ENCODE results near the gene KDM4C. TPM values are rescaled to one million over a fixed set of nuclear protein-coding genes. Genes with fewer than 3 reads are reported as not detected.
"Not testable (repeated sequence)": the region's sequence is repeated elsewhere in the genome, so short reads cannot be mapped to it uniquely, and the experiment has no call there.

The KDM4C gene
- total RNA-seq, 1 donor from 2014 or later, result 11.1 TPM

GRCh38 chr9:6788162-6789016 is 30.6 kb downstream of the KDM4C start:
- Mint-ChIP-seq H3K27ac (peak overlapping the region; percentile 50), H3K36me3 (peaks cover 8% of the 10 kb centered on the region), H3K4me3 (no peak overlapping the region), H3K9me3 (peaks cover 3% of the 10 kb centered on the region), H3K4me1 (peaks cover 18% of the 10 kb centered on the region), H3K27me3 (ENCODE audit: insufficient read depth, low read depth) (peaks cover 5% of the 10 kb centered on the region)
- TF ChIP-seq CTCF (IDR thresholded peaks at IDR 0.05) (no peak), EZH2phosphoT487 (IDR thresholded peaks at IDR 0.05) (no peak), EZH2 (IDR thresholded peaks at IDR 0.05) (no peak)
- H3K27me3 ChIP-seq, result no peaks in the 10 kb centered on the region
- no peaks in the 10 kb centered on the region for H3K36me3 ChIP-seq
- peaks cover 3% of the 10 kb centered on the region for H3K79me2 ChIP-seq (ENCODE audit: low read depth)
- H3K4me2 ChIP-seq, result peak overlapping the region; percentile 42
- H3K27ac ChIP-seq, result no peak overlapping the region
- no peak overlapping the region for H3K4me3 ChIP-seq
- H3K9ac ChIP-seq, result no peak overlapping the region
- H3K9me3 ChIP-seq (ENCODE audit: low read depth), result no peaks in the 10 kb centered on the region
- no peaks in the 10 kb centered on the region for H4K20me1 ChIP-seq (ENCODE audit: low read depth)
- H3K4me1 ChIP-seq, result peaks cover 13% of the 10 kb centered on the region
- no peak overlapping the region for H2AFZ ChIP-seq (replicated peaks)
- H3F3A ChIP-seq (ENCODE audit: low read depth), result peaks cover 19% of the 10 kb centered on the region
- peak; percentile 40 for DNase-seq (ENCODE audit: low spot score)

GRCh38 chr9:6789017-6789338 is 31.2 kb downstream of the KDM4C start:
- H3K4me1 ChIP-seq, result peaks cover 13% of the 10 kb centered on the region
- not testable (repeated sequence) for H3K9ac ChIP-seq; H3K79me2 ChIP-seq (ENCODE audit: low read depth); H3K4me2 ChIP-seq; H3K4me3 Mint-ChIP-seq; H3K27ac ChIP-seq; DNase-seq (ENCODE audit: low spot score); H2AFZ ChIP-seq (replicated peaks); H3K9me3 Mint-ChIP-seq; H3K27ac Mint-ChIP-seq; H4K20me1 ChIP-seq (ENCODE audit: low read depth); H3K27me3 ChIP-seq; H3K9me3 ChIP-seq (ENCODE audit: low read depth); H3K36me3 ChIP-seq; H3K27me3 Mint-ChIP-seq (ENCODE audit: insufficient read depth, low read depth); H3K4me3 ChIP-seq
- Mint-ChIP-seq H3K36me3 (peaks cover 10% of the 10 kb centered on the region), H3K4me1 (peaks cover 16% of the 10 kb centered on the region)
- H3F3A ChIP-seq (ENCODE audit: low read depth), result peaks cover 19% of the 10 kb centered on the region

GRCh38 chr9:6790866-6791265 is 33.1 kb downstream of the KDM4C start:
- H3K27ac ChIP-seq, result no peak overlapping the region
- no peaks in the 10 kb centered on the region for H3K36me3 ChIP-seq
- no peak overlapping the region for H3K4me3 ChIP-seq
- Mint-ChIP-seq H3K4me1 (peaks cover 16% of the 10 kb centered on the region), H3K27ac (no peak overlapping the region), H3K36me3 (peaks cover 17% of the 10 kb centered on the region), H3K9me3 (peaks cover 6% of the 10 kb centered on the region), H3K4me3 (no peak overlapping the region), H3K27me3 (ENCODE audit: insufficient read depth, low read depth) (peaks cover 2% of the 10 kb centered on the region)
- H3K9me3 ChIP-seq (ENCODE audit: low read depth), result no peaks in the 10 kb centered on the region
- H3F3A ChIP-seq (ENCODE audit: low read depth), result peaks cover 15% of the 10 kb centered on the region
- no peak overlapping the region for H2AFZ ChIP-seq (replicated peaks)
- H3K4me1 ChIP-seq, result peaks cover 13% of the 10 kb centered on the region
- H4K20me1 ChIP-seq (ENCODE audit: low read depth), result no peaks in the 10 kb centered on the region
- no peak overlapping the region for H3K9ac ChIP-seq
- peaks cover 3% of the 10 kb centered on the region for H3K79me2 ChIP-seq (ENCODE audit: low read depth)
- no peak overlapping the region for H3K4me2 ChIP-seq
- no peak for DNase-seq (ENCODE audit: low spot score)
- no peaks in the 10 kb centered on the region for H3K27me3 ChIP-seq
- no peak for TF ChIP-seq CTCF (IDR thresholded peaks at IDR 0.05)
- TF ChIP-seq EZH2phosphoT487 (IDR thresholded peaks at IDR 0.05), result no peak
- TF ChIP-seq EZH2 (IDR thresholded peaks at IDR 0.05), result no peak

- Histone ChIP-seq H3F3A (ENCODE audit: low read depth) (peaks cover 6% of the 10 kb centered on the region), H3K79me2 (ENCODE audit: low read depth) (peaks cover 3% of the 10 kb centered on the region), H3K36me3 (no peaks in the 10 kb centered on the region), H3K27me3 (no peaks in the 10 kb centered on the region), H4K20me1 (ENCODE audit: low read depth) (no peaks in the 10 kb centered on the region), H3K9ac (no peak overlapping the region), H2AFZ (replicated peaks) (no peak overlapping the region), H3K4me1 (peaks cover 8% of the 10 kb centered on the region), H3K27ac (no peak overlapping the region), H3K4me2 (no peak overlapping the region), H3K4me3 (no peak overlapping the region), H3K9me3 (ENCODE audit: low read depth) (no peaks in the 10 kb centered on the region)
- no peak for DNase-seq (ENCODE audit: low spot score)
- Mint-ChIP-seq H3K4me3 (no peak overlapping the region), H3K9me3 (peaks cover 8% of the 10 kb centered on the region), H3K36me3 (peaks cover 17% of the 10 kb centered on the region), H3K27me3 (ENCODE audit: insufficient read depth, low read depth) (peaks cover 2% of the 10 kb centered on the region), H3K27ac (no peak overlapping the region), H3K4me1 (peaks cover 16% of the 10 kb centered on the region)
- TF ChIP-seq EZH2phosphoT487 (IDR thresholded peaks at IDR 0.05) (no peak), EZH2 (IDR thresholded peaks at IDR 0.05) (no peak), CTCF (IDR thresholded peaks at IDR 0.05) (no peak)
Measured at GRCh38 chr9:6793203-6793602, 35.4 kb downstream of the KDM4C start.

All from neural progenitor cell (in vitro differentiated cells).